Duodenal mucosa (tissue), 2 donors: Measurements from ENCODE around the gene SRP9.
A peak's percentile ranks its signal among the peaks of the same experiment; 100 is the strongest.
"Not testable (repeated sequence)": the region's sequence is repeated elsewhere in the genome, so short reads cannot be mapped to it uniquely, and the experiment has no call there.

Source experiments
- H3K27ac ChIP-seq: one replicate; pipeline ENCODE4 v1.7.0; 2013; ENCODE audit warnings: low read depth, low read length
- H3K27me3 ChIP-seq, 2 donors: one replicate each; pipeline ENCODE4 v1.7.0; 2013; ENCODE audit warnings: low read length in 2 of 2, control low read depth in 1 of 2; ENCODE audit not compliant: insufficient read depth in 2 of 2, control insufficient read depth in 1 of 2
- H3K36me3 ChIP-seq, 2 donors: one replicate each; pipeline ENCODE4 v1.7.0; 2013; ENCODE audit warnings: low read length in 2 of 2, control low read depth in 1 of 2; ENCODE audit not compliant: insufficient read depth in 2 of 2, control insufficient read depth in 1 of 2
- H3K4me1 ChIP-seq, 2 donors: one replicate each; pipeline ENCODE4 v1.7.0; 2013; ENCODE audit warnings: low read length in 2 of 2, control low read depth in 1 of 2; ENCODE audit not compliant: insufficient read depth in 2 of 2, control insufficient read depth in 1 of 2
- H3K4me3 ChIP-seq, 2 donors: one replicate each; pipeline ENCODE4 v1.7.0; 2013; ENCODE audit warnings: low read length in 2 of 2, low read depth in 1 of 2
- H3K9ac ChIP-seq, 2 donors: one replicate each; pipeline ENCODE4 v1.7.0; 2013; ENCODE audit warnings: low read length in 2 of 2, low read depth in 1 of 2
- H3K9me3 ChIP-seq, 2 donors: one replicate each; pipeline ENCODE4 v1.7.0; 2013; ENCODE audit warnings: low read length in 2 of 2, control low read depth in 1 of 2; ENCODE audit not compliant: control insufficient read depth in 1 of 2

SRP9 gene

DNA sequence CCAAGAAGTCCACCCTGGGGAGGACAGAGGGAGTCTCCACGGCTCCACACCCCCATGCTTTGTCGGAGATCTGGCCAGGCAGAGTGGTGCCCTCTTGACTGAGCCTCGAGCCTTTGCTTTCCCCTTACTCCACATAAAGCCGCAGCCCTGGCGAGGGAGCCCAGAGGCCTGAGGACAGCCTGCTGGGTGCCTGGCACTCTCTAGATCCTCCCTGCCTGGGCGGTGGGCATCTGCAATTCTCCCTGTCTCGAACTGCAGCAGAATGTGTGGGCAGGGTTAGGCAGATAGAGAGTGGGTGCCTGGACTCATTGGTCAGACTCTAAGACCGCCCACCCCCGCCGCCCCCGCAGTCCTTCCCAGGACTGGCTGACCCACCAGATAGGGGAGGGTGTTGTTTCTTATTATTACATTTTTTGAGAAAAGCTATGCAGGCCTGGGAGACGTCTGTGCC lies 46.2 kb downstream of the SRP9 start:
- no peak overlapping the region for H3K9ac ChIP-seq
- no peaks in the 10 kb centered on the region for H3K27me3 ChIP-seq
- no peaks in the 10 kb centered on the region for H3K9me3 ChIP-seq
- peaks cover 33 to 47% of the 10 kb centered on the region in 2 donors for H3K4me1 ChIP-seq
- H3K27ac ChIP-seq = no peak overlapping the region
- no peak overlapping the region for H3K4me3 ChIP-seq
- H3K36me3 ChIP-seq = peaks cover 0 to 3% of the 10 kb centered on the region in 2 donors

DNA sequence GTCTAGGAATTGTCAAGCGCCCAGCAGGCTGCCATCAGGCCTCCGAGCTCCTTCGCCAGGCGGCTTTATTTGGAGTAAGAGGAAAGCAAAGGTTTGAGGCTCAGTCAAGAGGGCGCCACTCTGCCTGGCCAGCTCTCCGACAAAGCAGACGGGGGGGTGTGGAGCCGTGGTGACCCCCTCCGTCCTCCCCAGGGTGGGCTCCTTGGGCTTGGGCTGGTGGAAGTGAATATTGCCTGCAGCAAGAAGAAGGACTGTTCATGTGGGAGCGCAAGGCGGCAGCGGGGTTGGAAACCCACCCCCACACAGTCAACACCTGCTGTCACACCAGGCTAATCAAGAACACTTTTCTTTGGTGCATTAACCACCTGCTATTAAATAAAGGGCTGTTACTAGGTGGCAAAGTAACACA lies 46.9 kb downstream of the SRP9 start:
- Histone ChIP-seq H3K27ac (no peak overlapping the region), H3K4me1 (peaks cover 33 to 47% of the 10 kb centered on the region in 2 donors), H3K27me3 (no peaks in the 10 kb centered on the region)

DNA sequence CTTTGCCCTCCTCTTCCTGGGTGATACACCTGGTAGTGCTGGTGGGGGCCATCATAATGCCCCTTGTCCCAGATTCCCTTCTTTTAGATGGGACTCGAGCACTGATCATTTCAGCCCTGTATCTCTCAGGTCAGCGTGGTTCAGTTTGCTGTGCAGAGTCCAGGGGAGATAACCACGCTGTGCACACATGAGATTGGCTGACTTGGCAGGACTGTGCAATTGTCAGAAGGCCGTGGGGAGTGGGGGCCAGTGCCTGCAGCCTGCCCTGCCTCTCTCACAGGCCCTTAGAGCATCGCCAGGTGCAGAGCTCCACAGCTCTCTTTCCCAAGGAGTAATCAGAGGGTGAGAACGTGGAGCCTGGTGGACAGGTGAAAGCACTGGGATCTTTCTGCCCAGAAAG lies 47.5 kb downstream of the SRP9 start:
- H3K4me1 ChIP-seq = peaks cover 33 to 47% of the 10 kb centered on the region in 2 donors

More for the DNA sequence above, 46.9 kb downstream of the SRP9 start:
- peak overlapping the region in 1 of 2 donors; percentile 13 for H3K9ac ChIP-seq
- no peaks in the 10 kb centered on the region for H3K9me3 ChIP-seq
- H3K36me3 ChIP-seq = peaks cover 0 to 10% of the 10 kb centered on the region in 2 donors
- no peak overlapping the region for H3K4me3 ChIP-seq

DNA sequence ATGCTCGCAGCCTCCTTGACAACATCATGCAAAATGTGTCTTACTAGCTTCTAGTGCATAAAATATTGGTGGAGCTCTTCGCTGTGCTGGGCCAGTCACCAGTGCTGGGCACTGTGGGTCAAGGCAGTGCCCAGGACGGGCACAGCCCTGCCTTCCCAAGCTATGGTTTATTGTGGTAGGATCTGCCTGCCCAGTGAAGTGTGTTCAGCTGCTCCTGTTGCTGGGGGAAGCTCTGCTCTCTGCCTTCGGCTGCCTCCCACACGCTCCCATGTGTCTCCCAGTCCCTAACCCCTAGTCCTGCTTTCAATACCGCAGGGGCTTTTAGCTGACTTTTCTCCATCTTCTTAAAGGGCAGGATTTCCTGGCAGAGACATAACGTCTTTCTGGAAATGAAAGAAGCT lies 48.0 kb downstream of the SRP9 start:
- Histone ChIP-seq H3K27ac (no peak overlapping the region), H3K9me3 (no peaks in the 10 kb centered on the region), H3K4me1 (peaks cover 33 to 47% of the 10 kb centered on the region in 2 donors), H3K4me3 (peak overlapping the region; percentile 10 to 46), H3K36me3 (peaks cover 0 to 17% of the 10 kb centered on the region in 2 donors), H3K9ac (peak overlapping the region in 1 of 2 donors; percentile 44), H3K27me3 (no peaks in the 10 kb centered on the region)

More for the DNA sequence above, 47.5 kb downstream of the SRP9 start:
- Histone ChIP-seq H3K36me3 (peaks cover 0 to 13% of the 10 kb centered on the region in 2 donors), H3K27me3 (no peaks in the 10 kb centered on the region), H3K4me3 (peak overlapping the region; percentile 10 to 46), H3K9me3 (no peaks in the 10 kb centered on the region), H3K9ac (peak overlapping the region in 1 of 2 donors; percentile 44), H3K27ac (no peak overlapping the region)

DNA sequence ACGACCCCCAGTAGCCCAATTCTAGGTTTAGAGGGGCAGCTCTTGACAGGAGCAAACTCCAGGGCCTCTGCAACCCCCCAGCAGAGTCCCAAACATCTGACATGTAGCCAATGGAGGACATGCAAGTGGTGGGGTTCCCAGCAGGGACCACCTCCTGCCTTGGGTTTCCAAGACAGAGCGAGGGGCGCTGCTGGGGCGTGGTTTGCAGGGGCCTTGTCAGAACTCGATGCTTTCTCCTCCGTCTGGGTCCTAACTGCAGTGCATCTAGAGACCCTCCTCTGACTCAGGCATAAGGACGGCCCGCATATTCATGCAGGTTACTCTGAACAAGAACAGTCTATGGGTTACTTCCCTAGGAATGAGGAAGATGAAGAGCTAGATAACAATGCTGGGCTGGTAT lies 49.5 kb downstream of the SRP9 start:
- Histone ChIP-seq H3K9me3 (no peaks in the 10 kb centered on the region), H3K9ac (no peak overlapping the region), H3K36me3 (peaks cover 5 to 25% of the 10 kb centered on the region in 2 donors), H3K4me1 (peaks cover 33 to 47% of the 10 kb centered on the region in 2 donors), H3K27ac (no peak overlapping the region), H3K27me3 (no peaks in the 10 kb centered on the region), H3K4me3 (no peak overlapping the region)

DNA sequence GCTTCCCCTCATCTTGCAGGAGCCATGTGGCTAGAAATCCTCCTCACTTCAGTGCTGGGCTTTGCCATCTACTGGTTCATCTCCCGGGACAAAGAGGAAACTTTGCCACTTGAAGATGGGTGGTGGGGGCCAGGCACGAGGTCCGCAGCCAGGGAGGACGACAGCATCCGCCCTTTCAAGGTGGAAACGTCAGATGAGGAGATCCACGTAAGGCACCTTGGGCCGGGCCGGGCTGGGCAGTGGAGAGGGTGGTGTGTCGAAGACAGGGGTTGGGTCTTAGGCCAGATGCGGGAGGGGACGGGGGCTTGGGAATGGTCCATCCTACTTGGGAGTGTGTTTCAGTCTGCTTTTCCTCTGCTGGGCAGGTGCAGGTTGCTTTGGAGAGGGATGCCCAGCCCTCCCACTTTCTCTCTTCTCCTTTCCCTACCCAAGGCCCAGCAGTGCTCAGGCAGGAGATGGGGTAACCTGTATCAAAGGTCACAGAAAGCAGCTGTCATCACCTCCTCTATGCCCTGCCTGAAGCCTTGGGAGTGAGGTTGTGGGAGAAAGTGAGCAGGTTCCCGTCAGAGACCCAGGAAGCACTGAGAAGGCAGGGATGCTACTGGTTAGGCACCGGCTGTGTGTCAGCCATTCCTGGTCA lies 51.2 kb downstream of the SRP9 start:
- H3K36me3 ChIP-seq = peaks cover 6 to 30% of the 10 kb centered on the region in 2 donors
- no peak overlapping the region for H3K9ac ChIP-seq
- H3K4me1 ChIP-seq = peaks cover 33 to 44% of the 10 kb centered on the region in 2 donors
- H3K4me3 ChIP-seq = no peak overlapping the region
- H3K27ac ChIP-seq = no peak overlapping the region
- no peaks in the 10 kb centered on the region for H3K9me3 ChIP-seq
- H3K27me3 ChIP-seq = no peaks in the 10 kb centered on the region

DNA sequence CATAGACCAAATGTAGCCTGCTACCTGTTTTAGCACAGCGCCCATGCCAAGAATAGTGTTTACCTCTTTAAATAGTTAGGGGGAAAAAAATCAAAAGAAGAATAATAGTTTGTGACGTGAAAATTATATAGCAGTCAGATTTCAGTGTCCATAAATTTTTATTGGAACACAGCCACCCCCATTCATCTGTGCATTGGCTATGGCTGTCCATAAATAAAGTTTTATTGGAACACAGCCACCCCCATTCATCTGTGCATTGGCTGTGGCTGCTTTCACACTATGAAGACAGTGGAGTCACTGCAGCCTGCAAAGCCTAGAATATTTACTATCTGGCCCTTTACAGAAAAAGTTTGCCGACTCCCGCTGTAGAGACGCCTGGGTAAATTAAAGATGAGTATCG lies 53.2 kb downstream of the SRP9 start:
- Histone ChIP-seq H3K9ac (no peak overlapping the region), H3K4me1 (peaks cover 18 to 25% of the 10 kb centered on the region in 2 donors), H3K36me3 (peaks cover 6 to 30% of the 10 kb centered on the region in 2 donors), H3K27me3 (no peaks in the 10 kb centered on the region), H3K27ac (no peak overlapping the region), H3K4me3 (no peak overlapping the region), H3K9me3 (no peaks in the 10 kb centered on the region)

DNA sequence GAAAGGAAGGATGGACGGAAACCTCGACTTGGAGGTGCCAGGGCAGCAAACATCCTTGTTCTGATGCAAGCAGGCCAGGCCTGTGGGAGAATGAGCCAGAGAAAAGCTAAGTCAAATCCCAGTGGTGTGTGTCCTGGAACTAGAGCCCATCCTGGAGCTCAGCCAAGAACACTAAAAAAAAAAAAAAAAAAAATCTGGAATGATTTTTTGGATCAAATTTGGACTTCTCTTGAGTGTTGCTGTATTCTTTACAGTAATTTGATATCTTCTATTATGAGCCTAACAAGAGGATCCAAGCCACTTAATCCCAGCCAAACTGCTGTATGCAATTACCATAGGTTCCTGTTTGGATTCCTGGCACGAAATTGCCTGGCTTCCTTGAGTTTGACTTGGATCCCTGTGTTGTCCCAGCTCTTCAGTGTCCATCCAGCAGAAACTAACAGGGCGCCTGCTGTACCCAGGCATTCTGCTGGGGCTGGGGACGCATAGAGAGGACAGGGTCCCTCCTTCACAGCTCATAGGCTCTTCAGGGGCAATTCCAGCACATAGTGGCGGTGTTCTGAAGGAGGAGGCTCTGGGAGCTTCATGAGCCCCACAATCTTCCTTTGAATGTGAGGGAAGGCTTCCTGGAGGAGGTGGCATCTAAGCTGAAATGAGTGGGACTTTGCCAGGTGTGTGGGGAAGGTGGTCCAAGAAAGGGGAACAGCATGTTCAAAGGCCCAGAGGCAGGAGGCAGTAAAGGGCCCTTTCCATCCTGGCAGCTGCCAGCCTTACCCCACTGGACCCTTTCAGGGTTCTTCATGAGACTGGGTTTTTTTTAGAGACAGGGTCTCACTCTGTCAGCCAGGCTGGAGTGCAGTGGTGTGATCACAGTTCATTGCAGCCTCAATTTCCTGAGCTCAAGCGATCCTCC lies 57.0 kb downstream of the SRP9 start:
- H3K4me1 ChIP-seq = peaks cover 0 to 3% of the 10 kb centered on the region in 2 donors
- no peak overlapping the region for H3K9ac ChIP-seq
- no peak overlapping the region for H3K27ac ChIP-seq
- no peaks in the 10 kb centered on the region for H3K9me3 ChIP-seq
- no peak overlapping the region for H3K4me3 ChIP-seq
- peaks cover 6 to 43% of the 10 kb centered on the region in 2 donors for H3K36me3 ChIP-seq
- H3K27me3 ChIP-seq = no peaks in the 10 kb centered on the region

DNA sequence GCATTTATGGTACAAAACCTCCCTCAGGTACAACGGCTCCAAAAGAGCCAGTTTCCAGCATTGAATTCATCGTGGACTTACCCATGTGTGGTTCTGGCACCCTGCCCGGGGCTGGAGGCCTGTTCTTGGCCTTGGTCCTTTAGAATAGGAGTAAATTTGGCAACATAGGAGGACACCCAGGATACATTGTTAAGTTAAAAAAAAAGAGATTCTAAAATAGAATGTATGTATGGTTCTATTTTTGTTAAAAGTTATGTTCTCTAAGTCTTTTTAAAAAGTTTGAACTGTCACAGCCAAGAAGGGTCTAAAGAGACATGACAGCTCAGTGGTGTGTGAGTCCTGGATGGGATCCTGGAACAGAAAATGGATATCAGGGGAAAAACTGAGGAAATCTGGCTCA lies 58.2 kb downstream of the SRP9 start:
- Histone ChIP-seq H3K9me3 (no peaks in the 10 kb centered on the region), H3K4me3 (no peak overlapping the region), H3K9ac (no peak overlapping the region), H3K36me3 (peaks cover 6 to 43% of the 10 kb centered on the region in 2 donors), H3K27ac (no peak overlapping the region), H3K27me3 (no peaks in the 10 kb centered on the region), H3K4me1 (peaks cover 0 to 3% of the 10 kb centered on the region in 2 donors)

DNA sequence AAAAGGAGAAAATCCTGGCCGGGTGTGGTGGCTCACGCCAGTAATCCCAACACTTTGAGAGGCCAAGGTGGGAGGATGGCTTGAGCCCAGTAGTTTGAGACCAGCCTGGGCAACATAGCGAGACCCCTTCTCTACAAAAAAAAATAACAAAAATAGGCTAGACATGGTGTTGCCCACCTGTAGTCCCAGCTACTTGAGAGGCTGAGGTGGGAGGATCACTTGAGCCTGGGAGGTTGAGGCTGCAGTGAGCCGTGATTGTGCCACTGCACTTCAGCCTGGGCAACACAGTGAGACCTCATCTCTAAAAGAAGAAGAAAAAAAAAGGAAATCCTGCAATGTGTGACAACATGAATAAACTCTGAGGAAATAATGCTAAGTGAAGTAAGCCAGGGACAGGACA lies 58.7 kb downstream of the SRP9 start:
- H3K36me3 ChIP-seq = peaks cover 6 to 42% of the 10 kb centered on the region in 2 donors
- not testable (repeated sequence) for H3K4me1 ChIP-seq, H3K4me3 ChIP-seq, H3K9ac ChIP-seq, H3K9me3 ChIP-seq, H3K27ac ChIP-seq, H3K27me3 ChIP-seq
